Ascending aorta (tissue), 2 donors: ENCODE data around the gene NANOS3. TPM values are rescaled to one million over a fixed set of nuclear protein-coding genes. Genes with fewer than 3 reads are reported as not detected.

Source experiments
- DNase-seq, 2 donors: peaks; one replicate each; pipeline ENCODE4 v3.0.0-alpha.2; 2019; ENCODE audit warnings: low spot score in 2 of 2
- H3K27ac ChIP-seq, 2 donors: fragments of 200-600 bp; sonication (generic); one replicate each; pipeline ENCODE4 v1.5.1; 2016 to 2017; ENCODE audit warnings: mild to moderate bottlenecking in 1 of 2
- H3K27me3 ChIP-seq: fragments of 200-600 bp; sonication (generic); one replicate; pipeline ENCODE4 v1.5.1; 2017
- H3K36me3 ChIP-seq, 2 donors: fragments of 200-600 bp; sonication (generic); one replicate each; pipeline ENCODE4 v1.5.1; 2016
- H3K4me1 ChIP-seq, 2 donors: fragments of 200-600 bp; sonication (generic); one replicate each; pipeline ENCODE4 v1.5.1; 2016 to 2017; ENCODE audit warnings: mild to moderate bottlenecking in 1 of 2
- H3K4me3 ChIP-seq, 2 donors: fragments of 200-600 bp; sonication (generic); one replicate each; pipeline ENCODE4 v1.5.1; 2016 to 2017; ENCODE audit warnings: mild to moderate bottlenecking in 1 of 2
- H3K9me3 ChIP-seq, 2 donors: fragments of 200-600 bp; sonication (generic); one replicate each; pipeline ENCODE4 v1.5.1; 2016
- intact Hi-C: fragments of 100-400 bp; cut with DNase I; formaldehyde crosslinking; loops from one replicate; pipeline ENCODE4 v1.15.1; 2023
- total RNA-seq: library from RNA; depleted of rRNA; stranded (reverse); fragments of >200 nt; gene quantifications from one replicate; pipeline ENCODE4 v1.1.0, GENCODE V29; 2016
- TF ChIP-seq, protein P1 (sequence below), 3 experiments: fragments of 200-600 bp in 2 of 3; fragments of 450-650 bp in 1 of 3; sonication (generic) in 2 of 3; IDR thresholded peaks; one replicate each; pipeline ENCODE4 v1.5.1; 2016 to 2019; ENCODE audit warnings: antibody characterized with exemption in 3 of 3, mild to moderate bottlenecking in 1 of 3, moderate library complexity in 1 of 3

The NANOS3 gene
- total RNA-seq, 1 donor from 2014 or later: not detected

DNA sequence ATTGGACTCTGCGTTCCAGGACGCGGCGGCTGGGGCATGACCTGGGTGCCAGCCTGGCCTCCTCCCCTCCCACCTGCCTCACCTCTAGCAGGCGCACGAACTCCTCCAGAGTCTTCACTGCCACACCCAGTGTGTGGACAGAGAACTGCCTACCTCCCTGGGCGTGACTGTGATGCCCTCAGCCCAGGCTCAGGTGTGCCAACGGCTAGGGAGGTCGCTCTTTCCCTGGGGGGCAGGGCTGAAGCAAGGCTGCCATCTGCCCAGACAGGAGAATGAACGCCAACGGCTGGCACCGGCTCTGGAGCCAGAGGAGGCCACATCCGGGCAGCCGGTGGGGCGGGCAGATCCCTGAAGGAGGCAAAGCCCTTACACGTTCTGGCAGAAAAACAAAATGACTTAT, 11.3 kb downstream of the NANOS3 start:
- Histone ChIP-seq H3K27me3 (no peaks in the 10 kb centered on the region), H3K36me3 (no peaks in the 10 kb centered on the region), H3K4me3 (no peak overlapping the region), H3K27ac (no peak overlapping the region), H3K9me3 (no peaks in the 10 kb centered on the region), H3K4me1 (no peaks in the 10 kb centered on the region)
- no peak for DNase-seq
- intact Hi-C loops: no loop called here
- TF ChIP-seq, protein P1, sequence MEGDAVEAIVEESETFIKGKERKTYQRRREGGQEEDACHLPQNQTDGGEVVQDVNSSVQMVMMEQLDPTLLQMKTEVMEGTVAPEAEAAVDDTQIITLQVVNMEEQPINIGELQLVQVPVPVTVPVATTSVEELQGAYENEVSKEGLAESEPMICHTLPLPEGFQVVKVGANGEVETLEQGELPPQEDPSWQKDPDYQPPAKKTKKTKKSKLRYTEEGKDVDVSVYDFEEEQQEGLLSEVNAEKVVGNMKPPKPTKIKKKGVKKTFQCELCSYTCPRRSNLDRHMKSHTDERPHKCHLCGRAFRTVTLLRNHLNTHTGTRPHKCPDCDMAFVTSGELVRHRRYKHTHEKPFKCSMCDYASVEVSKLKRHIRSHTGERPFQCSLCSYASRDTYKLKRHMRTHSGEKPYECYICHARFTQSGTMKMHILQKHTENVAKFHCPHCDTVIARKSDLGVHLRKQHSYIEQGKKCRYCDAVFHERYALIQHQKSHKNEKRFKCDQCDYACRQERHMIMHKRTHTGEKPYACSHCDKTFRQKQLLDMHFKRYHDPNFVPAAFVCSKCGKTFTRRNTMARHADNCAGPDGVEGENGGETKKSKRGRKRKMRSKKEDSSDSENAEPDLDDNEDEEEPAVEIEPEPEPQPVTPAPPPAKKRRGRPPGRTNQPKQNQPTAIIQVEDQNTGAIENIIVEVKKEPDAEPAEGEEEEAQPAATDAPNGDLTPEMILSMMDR (IDR thresholded peaks at IDR 0.05): no peak

DNA sequence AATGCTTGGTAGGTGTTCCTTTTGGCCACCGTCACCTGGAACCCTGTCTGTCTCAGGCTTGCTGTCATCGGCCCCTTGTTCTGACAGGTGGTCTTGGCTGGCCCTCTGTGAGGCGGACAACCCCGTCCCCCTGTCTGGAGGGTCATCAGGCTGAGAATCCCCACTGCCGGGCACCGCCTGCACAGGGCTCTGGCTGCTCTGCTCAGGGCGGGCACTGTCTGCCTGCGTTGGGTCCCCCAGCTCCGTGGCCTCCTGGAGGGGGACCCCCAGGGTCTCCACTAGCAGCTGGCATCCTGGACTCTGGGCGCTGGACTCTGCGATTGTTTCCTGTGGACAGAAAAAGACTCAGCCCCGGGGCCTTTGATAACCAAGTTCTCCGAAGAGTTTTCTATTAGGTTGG, 13.2 kb downstream of the NANOS3 start:
- intact Hi-C loops: no loop called here
- H3K27me3 ChIP-seq: no peaks in the 10 kb centered on the region
- TF ChIP-seq, protein P1 (IDR thresholded peaks at IDR 0.05): no peak

DNA sequence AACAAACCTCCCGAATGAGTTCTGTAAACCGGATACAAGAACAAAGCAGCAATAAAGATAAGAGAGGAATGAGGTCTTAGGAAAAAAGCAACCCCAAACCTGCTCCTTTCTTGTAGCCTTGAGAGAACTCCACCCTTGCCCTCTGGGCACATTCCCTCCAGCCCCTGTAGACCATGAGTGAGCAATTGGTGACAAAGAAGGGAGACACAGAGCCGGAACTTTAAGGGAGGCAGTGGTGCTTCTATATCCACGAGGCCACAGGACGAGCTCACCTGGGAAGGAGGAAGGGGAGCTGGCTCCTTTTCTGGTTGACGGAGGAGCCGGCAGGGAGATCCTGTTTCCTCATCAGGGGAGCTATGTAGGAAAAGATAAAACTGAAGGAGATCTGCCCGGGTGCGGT, 15.9 kb downstream of the NANOS3 start:
- Histone ChIP-seq H3K4me1 (no peaks in the 10 kb centered on the region), H3K27me3 (no peaks in the 10 kb centered on the region), H3K36me3 (no peaks in the 10 kb centered on the region), H3K9me3 (no peaks in the 10 kb centered on the region), H3K4me3 (no peak overlapping the region), H3K27ac (no peak overlapping the region)
- no peak for DNase-seq
- TF ChIP-seq, protein P1 (IDR thresholded peaks at IDR 0.05): no peak
- intact Hi-C loops: no loop called here

More for the DNA sequence above, 13.2 kb downstream of the NANOS3 start:
- no peak overlapping the region for H3K27ac ChIP-seq
- H3K9me3 ChIP-seq: no peaks in the 10 kb centered on the region
- DNase-seq: no peak
- no peaks in the 10 kb centered on the region for H3K4me1 ChIP-seq
- no peaks in the 10 kb centered on the region for H3K36me3 ChIP-seq
- no peak overlapping the region for H3K4me3 ChIP-seq

DNA sequence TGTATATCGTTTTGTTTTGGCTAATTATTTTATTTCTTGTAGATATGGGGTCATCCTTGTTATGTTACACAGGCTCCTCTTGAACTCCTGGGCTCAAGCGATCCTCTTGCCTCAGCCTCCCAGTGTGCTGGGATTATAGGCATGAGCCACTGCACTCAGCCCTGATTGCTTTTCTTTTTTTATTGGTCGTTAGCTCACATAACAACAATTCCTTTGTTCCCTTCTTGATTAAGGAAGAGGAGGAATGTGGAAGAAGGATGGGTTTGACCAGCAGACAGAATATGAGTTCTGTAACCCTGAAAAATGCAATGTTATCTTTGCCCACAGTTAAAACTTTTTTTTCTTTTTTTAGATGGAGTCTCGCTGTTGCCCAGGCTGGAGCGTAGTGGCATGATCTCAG, 17.6 kb downstream of the NANOS3 start:
- no peak overlapping the region for H3K27ac ChIP-seq
- no peak overlapping the region for H3K4me3 ChIP-seq
- H3K9me3 ChIP-seq: no peaks in the 10 kb centered on the region
- no peaks in the 10 kb centered on the region for H3K36me3 ChIP-seq
- DNase-seq: no peak
- H3K27me3 ChIP-seq: no peaks in the 10 kb centered on the region
- intact Hi-C loops: no loop called here
- H3K4me1 ChIP-seq: no peaks in the 10 kb centered on the region
- TF ChIP-seq, protein P1 (IDR thresholded peaks at IDR 0.05): no peak

DNA sequence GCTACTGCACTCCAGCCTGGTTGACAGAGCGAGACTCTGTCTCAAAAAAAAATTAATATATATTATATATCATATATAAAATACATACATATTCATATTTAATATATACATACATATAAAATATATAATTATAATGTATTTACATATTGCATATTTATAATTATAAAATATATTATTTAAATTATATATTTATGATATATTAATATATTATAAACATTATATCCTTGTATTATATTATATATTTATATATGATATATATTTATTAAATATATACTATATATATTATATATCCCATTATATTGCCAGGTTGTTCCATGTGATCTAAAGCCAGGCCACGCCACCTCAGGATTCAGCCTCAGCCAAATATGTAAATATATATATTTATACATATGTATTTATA, 19.3 kb downstream of the NANOS3 start:
- Histone ChIP-seq H3K4me1 (no peaks in the 10 kb centered on the region), H3K9me3 (no peaks in the 10 kb centered on the region), H3K36me3 (no peaks in the 10 kb centered on the region), H3K27ac (no peak overlapping the region), H3K27me3 (no peaks in the 10 kb centered on the region), H3K4me3 (no peak overlapping the region)
- TF ChIP-seq, protein P1 (IDR thresholded peaks at IDR 0.05): no peak
- intact Hi-C loops: no loop called here
- no peak for DNase-seq

DNA sequence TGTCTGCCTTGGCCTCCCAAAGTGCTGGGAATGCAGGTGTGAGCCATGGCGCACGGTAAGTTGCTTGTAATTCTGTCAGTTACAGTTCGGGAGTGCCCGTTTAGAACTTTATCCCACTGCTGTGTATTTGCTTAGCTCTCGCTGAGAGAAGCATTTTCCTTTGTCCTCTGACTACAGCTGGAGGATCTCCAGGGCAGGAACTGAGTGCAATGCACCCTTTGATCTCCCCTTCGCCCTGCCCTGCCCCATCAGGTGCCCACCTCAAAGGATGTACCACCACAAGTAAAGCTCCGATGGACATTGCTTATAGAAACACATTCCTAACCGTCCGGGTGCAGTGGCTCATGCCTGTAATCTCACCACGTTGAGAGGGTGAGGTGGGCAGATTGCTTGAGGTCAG, 22.5 kb downstream of the NANOS3 start:
- no peak for DNase-seq
- TF ChIP-seq, protein P1 (IDR thresholded peaks at IDR 0.05): no peak
- H3K27me3 ChIP-seq: no peaks in the 10 kb centered on the region
- intact Hi-C loops: no loop called here
- no peak overlapping the region for H3K4me3 ChIP-seq
- no peaks in the 10 kb centered on the region for H3K4me1 ChIP-seq
- no peaks in the 10 kb centered on the region for H3K36me3 ChIP-seq
- H3K27ac ChIP-seq: no peak overlapping the region
- no peaks in the 10 kb centered on the region for H3K9me3 ChIP-seq
